ENCODE measurements around the gene CHD5.

The CHD5 gene

DNA sequence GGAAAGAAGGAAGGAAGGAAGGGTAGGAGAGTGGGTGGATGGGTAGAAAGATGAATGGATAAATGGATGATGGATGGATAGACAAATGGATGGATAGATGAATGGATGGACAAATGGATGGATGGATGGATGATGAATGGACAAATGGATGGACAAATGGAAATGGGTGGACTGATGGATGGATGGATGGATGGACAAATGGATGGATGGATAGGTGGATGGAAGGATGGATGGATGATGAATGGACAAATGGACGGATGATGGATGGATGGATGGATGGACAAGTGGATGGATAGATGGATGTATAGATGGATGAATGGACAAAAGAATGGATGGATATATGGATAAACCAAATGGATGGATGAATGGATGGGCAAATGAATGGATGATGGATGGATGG lies 30.5 kb downstream of the CHD5 start:
- Histone ChIP-seq H3K79me2 (ENCODE audit: insufficient read depth, low read length) (no peaks in the 10 kb centered on the region), H4K20me1 (ENCODE audit: insufficient read depth, low read length) (no peaks in the 10 kb centered on the region; the same call in 1 of the 2 replicates), H3K9ac (ENCODE audit: low read depth, low read length) (no peak overlapping the region), H3K4me3 (ENCODE audit: low read depth in 1 of 2, low read length in 2 of 2) (no peak overlapping the region), H2AFZ (ENCODE audit: low read depth, low read length) (no peak overlapping the region), H3K36me3 (ENCODE audit: insufficient read depth, low read length) (no peaks in the 10 kb centered on the region), H3K27me3 (ENCODE audit: insufficient read depth, low read length, poor library complexity) (no peaks in the 10 kb centered on the region), H3K27ac (ENCODE audit: low read length) (no peak overlapping the region), H3K9me3 (ENCODE audit: insufficient read depth, low read length, severe bottlenecking) (no peaks in the 10 kb centered on the region), H3K4me2 (ENCODE audit: insufficient read depth, low read length) (no peak overlapping the region), H3K4me1 (ENCODE audit: insufficient read depth, low read length) (no peaks in the 10 kb centered on the region)
- TF ChIP-seq, protein P1, sequence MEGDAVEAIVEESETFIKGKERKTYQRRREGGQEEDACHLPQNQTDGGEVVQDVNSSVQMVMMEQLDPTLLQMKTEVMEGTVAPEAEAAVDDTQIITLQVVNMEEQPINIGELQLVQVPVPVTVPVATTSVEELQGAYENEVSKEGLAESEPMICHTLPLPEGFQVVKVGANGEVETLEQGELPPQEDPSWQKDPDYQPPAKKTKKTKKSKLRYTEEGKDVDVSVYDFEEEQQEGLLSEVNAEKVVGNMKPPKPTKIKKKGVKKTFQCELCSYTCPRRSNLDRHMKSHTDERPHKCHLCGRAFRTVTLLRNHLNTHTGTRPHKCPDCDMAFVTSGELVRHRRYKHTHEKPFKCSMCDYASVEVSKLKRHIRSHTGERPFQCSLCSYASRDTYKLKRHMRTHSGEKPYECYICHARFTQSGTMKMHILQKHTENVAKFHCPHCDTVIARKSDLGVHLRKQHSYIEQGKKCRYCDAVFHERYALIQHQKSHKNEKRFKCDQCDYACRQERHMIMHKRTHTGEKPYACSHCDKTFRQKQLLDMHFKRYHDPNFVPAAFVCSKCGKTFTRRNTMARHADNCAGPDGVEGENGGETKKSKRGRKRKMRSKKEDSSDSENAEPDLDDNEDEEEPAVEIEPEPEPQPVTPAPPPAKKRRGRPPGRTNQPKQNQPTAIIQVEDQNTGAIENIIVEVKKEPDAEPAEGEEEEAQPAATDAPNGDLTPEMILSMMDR (IDR thresholded peaks at IDR 0.05; ENCODE audit: borderline replicate concordance, extremely low read depth, low read length, poor library complexity, severe bottlenecking): no peak
- TF ChIP-seq EZH2 (IDR thresholded peaks at IDR 0.05; ENCODE audit: borderline replicate concordance, low read depth, low read length, severe bottlenecking): no peak
- no peak for DNase-seq
- ATAC-seq (ENCODE audit: insufficient read depth, low read depth): no peak

DNA sequence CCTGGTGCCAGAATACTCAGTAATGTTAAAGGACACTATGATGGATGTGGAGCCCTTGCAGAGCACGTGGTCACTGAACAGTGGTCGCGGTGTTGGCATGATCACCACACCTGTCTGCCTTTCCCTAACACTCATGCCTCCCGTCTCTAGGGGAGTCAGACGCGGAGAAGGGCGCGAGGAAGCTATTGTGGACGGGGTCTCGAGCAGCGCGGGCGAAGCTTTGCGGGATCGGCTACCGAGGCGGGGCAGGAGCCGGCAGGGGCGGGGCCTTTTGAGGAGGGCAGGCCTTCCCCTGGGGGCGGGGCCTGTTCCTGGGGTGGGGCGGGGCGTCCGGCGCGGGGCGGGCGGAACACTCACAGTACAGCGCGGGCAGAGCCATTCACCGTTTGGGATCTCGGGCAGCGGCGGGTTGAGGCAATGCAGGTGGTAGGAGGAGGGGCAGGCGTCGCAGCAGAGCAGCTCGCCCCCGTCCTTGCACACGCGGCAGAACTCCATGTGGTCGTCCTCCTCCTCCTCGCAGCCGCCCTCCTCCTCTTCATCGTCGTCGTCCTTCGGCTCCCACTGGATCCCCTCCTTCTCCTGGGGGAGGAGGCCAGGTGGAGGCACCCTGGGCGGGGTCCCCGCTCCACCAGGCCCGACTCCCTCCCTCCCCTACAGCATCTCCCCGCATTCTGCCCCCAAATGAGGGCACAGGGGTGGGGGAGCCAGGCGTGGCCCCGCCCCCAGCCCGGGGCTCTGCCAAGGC lies 31.5 kb downstream of the CHD5 start:
- Histone ChIP-seq H2AFZ (ENCODE audit: low read depth, low read length) (no peak overlapping the region), H3K27me3 (ENCODE audit: insufficient read depth, low read length, poor library complexity) (no peaks in the 10 kb centered on the region), H3K4me2 (ENCODE audit: insufficient read depth, low read length) (no peak overlapping the region), H3K4me1 (ENCODE audit: insufficient read depth, low read length) (no peaks in the 10 kb centered on the region), H3K27ac (ENCODE audit: low read length) (no peak overlapping the region), H4K20me1 (ENCODE audit: insufficient read depth, low read length) (no peaks in the 10 kb centered on the region; the same call in 1 of the 2 replicates), H3K36me3 (ENCODE audit: insufficient read depth, low read length) (no peaks in the 10 kb centered on the region), H3K79me2 (ENCODE audit: insufficient read depth, low read length) (no peaks in the 10 kb centered on the region), H3K4me3 (ENCODE audit: low read depth in 1 of 2, low read length in 2 of 2) (no peak overlapping the region), H3K9ac (ENCODE audit: low read depth, low read length) (no peak overlapping the region), H3K9me3 (ENCODE audit: insufficient read depth, low read length, severe bottlenecking) (no peaks in the 10 kb centered on the region)
- DNase-seq: no peak
- no peak for ATAC-seq (ENCODE audit: insufficient read depth, low read depth)
- TF ChIP-seq EZH2 (IDR thresholded peaks at IDR 0.05; ENCODE audit: borderline replicate concordance, low read depth, low read length, severe bottlenecking): no peak
- TF ChIP-seq, protein P1 (IDR thresholded peaks at IDR 0.05; ENCODE audit: borderline replicate concordance, extremely low read depth, low read length, poor library complexity, severe bottlenecking): no peak

DNA sequence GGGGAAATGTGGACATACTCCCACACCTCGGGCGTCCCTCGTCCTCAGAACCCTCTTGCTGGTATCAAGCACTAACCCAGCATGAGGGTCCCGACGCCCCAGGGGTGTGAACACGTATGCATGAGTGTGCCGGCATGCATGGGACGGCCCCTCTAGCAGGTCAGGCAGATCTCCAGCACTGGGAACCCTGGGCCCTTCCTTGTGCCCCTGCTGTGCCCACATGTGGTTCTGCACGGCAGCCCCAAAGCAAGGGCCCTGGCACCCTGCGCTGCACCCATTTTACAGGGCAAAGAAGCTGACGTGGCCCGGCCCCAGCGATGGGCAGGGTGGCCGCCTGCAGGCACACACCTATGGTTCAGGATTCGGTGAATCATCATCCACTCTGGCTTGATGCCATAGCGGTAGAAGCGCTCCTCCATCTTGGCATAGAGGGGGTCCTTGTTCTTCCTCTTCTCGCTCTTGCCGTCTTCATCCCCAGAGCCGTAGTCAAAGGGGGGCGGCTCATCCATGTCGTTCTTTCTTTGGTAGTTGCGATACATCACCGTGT lies 34.2 kb downstream of the CHD5 start:
- Histone ChIP-seq H3K4me3 (ENCODE audit: low read depth in 1 of 2, low read length in 2 of 2) (no peak overlapping the region), H3K27me3 (ENCODE audit: insufficient read depth, low read length, poor library complexity) (no peaks in the 10 kb centered on the region), H3K4me1 (ENCODE audit: insufficient read depth, low read length) (no peaks in the 10 kb centered on the region), H3K9me3 (ENCODE audit: insufficient read depth, low read length, severe bottlenecking) (no peaks in the 10 kb centered on the region), H3K79me2 (ENCODE audit: insufficient read depth, low read length) (no peaks in the 10 kb centered on the region), H3K9ac (ENCODE audit: low read depth, low read length) (no peak overlapping the region), H3K36me3 (ENCODE audit: insufficient read depth, low read length) (no peaks in the 10 kb centered on the region), H2AFZ (ENCODE audit: low read depth, low read length) (no peak overlapping the region), H3K4me2 (ENCODE audit: insufficient read depth, low read length) (no peak overlapping the region), H3K27ac (ENCODE audit: low read length) (no peak overlapping the region), H4K20me1 (ENCODE audit: insufficient read depth, low read length) (no peaks in the 10 kb centered on the region; the same call in 1 of the 2 replicates)
- DNase-seq (no peak), ATAC-seq (ENCODE audit: insufficient read depth, low read depth) (no peak)
- TF ChIP-seq, protein P1 (IDR thresholded peaks at IDR 0.05; ENCODE audit: borderline replicate concordance, extremely low read depth, low read length, poor library complexity, severe bottlenecking): no peak
- no peak for TF ChIP-seq EZH2 (IDR thresholded peaks at IDR 0.05; ENCODE audit: borderline replicate concordance, low read depth, low read length, severe bottlenecking)

All from DND-41 (cell line).